ENCODE data around the gene RBX1.
A peak's percentile ranks its signal among the peaks of the same experiment; 100 is the strongest.

The RBX1 gene

DNA sequence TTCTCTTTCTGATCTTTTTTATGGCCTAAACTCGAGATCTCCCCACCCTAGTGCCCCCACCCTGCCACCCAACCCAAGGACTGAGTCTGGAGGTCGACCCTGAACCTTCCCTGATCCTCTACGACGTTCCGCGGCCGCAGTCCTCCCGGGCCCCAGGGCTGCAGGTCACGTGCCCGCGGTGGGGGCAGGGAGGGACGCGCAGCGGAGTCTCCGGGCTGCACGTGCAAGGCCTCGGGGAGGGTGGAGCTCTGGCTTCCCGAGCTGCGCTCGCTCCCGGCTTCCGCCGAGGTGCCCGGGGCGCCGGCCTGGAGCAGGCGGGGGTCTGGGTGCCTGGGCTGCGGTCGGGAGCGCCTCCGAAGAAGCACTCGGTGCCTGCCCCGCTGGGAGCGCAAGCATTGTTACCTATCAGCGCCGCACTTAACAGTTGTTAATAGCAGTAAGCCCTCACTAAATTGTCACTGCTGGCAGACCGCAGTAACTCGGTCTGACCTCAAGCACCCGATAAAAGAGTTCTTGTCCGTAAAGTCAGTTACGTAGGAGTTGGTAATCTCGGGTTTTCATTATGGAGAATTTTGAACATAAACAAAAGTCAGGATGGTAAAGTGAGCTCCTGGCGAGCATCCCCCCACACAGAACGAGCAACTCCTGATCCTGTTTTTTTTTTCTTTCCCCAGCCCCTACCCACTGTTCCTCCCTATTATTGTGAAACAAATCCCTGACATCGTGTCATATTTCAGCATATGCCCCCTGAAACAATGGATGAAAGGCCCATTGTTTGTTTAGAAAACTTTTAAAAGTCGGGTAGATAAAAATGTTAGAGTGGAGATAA is 71.5 kb downstream of the RBX1 start:
- peak; percentile 82 for DNase-seq (ENCODE audit: low spot score)
